ENCODE measurements around the gene LZTS2.
"Not testable (repeated sequence)": the region's sequence is repeated elsewhere in the genome, so short reads cannot be mapped to it uniquely, and the experiment has no call there.

Gene LZTS2

GRCh38 chr10:101033276-101033675 is 33.7 kb downstream of the LZTS2 start:
- DNase-seq (ENCODE audit: low spot score): no peak

- DNase-seq (ENCODE audit: low spot score): not testable (repeated sequence)
Measured at GRCh38 chr10:101034404-101034803, 34.8 kb downstream of the LZTS2 start.

DNA sequence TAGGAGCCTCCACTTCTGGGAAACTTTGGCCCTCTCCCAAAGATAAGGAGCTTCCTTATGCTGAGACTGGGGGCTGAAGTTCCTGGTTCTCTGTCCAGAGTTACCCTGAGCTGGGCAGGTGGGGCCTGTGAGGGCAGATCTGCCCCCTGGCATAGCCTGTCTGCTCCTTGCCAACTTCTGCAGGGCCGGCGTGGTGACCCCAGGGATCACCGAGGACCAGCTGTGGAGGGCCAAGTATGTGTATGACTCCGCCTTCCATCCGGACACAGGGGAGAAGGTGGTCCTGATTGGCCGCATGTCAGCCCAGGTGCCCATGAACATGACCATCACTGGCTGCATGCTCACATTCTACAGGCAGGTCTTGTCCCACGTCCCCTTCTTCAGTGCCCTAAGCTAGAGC is 35.7 kb downstream of the LZTS2 start:
- DNase-seq (ENCODE audit: low spot score): no peak

GRCh38 chr10:101035916-101036702 is 36.5 kb downstream of the LZTS2 start:
- DNase-seq (ENCODE audit: low spot score): no peak

GRCh38 chr10:101036726-101037125 is 37.1 kb downstream of the LZTS2 start:
- no peak for DNase-seq (ENCODE audit: low spot score)

- DNase-seq (ENCODE audit: low spot score): no peak
Measured at GRCh38 chr10:101038484-101038883, 38.9 kb downstream of the LZTS2 start.

DNA sequence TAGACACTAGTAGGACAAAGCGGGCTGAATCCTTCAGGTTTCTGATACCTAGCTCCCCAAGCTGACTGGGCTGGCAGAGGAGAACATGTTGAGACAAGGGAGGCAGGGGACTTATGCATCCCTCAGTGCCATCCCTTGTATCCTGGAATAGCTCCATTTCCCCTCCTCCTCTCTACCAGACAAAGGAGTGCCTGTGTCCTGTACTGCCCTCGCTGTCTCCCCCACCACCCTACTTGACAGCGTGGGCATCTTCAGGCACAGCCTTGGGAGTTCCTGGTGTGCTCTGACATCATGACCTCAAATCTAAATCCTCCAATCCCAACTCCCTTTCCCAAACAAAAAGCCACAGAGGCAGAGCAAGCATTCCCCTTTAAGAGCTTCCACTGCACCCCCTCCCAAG is 40.5 kb downstream of the LZTS2 start:
- DNase-seq (ENCODE audit: low spot score): no peak

GRCh38 chr10:101040851-101041250 is 41.2 kb downstream of the LZTS2 start:
- no peak for DNase-seq (ENCODE audit: low spot score)

- peak; percentile 76 for DNase-seq (ENCODE audit: low spot score)
Measured at GRCh38 chr10:101041252-101041761, 41.7 kb downstream of the LZTS2 start.

- no peak for DNase-seq (ENCODE audit: low spot score)
Measured at GRCh38 chr10:101042118-101042517, 42.5 kb downstream of the LZTS2 start.

DNA sequence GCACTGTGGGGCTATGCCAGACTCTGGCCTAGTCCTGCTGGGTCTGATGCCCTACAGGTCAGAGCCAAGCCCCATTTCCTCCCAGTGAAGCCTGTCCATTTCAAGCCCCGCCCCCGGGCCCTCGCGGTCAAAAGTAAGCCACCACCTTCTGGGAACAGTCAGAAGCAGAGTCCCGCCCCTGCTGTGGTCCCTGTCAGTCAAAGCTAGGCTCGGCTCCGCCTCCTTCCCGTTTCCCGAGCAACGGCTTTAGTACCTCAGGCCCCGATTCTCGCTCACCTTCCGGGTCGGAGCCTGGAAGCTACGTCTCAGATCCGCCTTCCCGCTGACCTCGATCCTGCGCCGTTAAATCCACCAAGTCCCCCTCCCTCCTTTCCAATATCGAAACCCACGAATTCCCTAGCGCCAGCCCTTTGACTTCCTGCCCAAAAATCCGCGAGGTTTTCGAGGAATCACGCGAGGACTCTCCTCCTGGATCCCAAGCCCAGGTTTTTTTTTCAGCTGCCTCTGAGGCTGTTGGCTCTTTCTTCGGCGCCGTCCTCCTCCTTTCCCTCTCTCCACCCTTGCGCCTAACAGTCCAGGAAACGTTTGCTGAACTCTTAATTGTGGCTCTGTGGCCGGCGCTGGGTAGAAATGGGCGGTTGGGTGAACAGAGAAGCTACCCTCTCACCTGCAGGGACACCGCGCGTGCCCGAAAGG is 43.2 kb downstream of the LZTS2 start:
- DNase-seq (ENCODE audit: low spot score): peak; percentile 84

GRCh38 chr10:101043363-101043707 is 43.7 kb downstream of the LZTS2 start:
- DNase-seq (ENCODE audit: low spot score): no peak

DNA sequence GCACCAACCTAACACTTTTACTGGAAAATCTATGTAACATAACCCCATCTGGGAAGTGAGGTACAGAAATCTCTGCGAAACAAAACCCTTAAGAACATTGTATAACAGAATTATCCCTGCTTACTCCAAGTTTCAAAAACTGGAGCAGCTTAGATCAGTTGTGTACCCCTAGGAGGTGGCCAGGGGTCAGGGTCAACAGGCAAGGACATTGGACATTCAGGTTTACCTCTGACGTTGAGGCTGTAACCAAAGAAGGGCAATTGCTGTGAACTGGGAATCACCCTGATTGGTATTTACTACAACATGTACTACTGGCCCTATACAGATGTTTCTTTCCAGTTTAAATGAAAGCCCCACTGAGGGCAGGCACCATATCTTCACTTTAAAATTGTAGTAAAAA is 44.5 kb downstream of the LZTS2 start:
- DNase-seq (ENCODE audit: low spot score): no peak

GRCh38 chr10:101046332-101047238 is 47.0 kb downstream of the LZTS2 start:
- DNase-seq (ENCODE audit: low spot score): no peak

GRCh38 chr10:101047268-101047667 is 47.7 kb downstream of the LZTS2 start:
- DNase-seq (ENCODE audit: low spot score): no peak

DNA sequence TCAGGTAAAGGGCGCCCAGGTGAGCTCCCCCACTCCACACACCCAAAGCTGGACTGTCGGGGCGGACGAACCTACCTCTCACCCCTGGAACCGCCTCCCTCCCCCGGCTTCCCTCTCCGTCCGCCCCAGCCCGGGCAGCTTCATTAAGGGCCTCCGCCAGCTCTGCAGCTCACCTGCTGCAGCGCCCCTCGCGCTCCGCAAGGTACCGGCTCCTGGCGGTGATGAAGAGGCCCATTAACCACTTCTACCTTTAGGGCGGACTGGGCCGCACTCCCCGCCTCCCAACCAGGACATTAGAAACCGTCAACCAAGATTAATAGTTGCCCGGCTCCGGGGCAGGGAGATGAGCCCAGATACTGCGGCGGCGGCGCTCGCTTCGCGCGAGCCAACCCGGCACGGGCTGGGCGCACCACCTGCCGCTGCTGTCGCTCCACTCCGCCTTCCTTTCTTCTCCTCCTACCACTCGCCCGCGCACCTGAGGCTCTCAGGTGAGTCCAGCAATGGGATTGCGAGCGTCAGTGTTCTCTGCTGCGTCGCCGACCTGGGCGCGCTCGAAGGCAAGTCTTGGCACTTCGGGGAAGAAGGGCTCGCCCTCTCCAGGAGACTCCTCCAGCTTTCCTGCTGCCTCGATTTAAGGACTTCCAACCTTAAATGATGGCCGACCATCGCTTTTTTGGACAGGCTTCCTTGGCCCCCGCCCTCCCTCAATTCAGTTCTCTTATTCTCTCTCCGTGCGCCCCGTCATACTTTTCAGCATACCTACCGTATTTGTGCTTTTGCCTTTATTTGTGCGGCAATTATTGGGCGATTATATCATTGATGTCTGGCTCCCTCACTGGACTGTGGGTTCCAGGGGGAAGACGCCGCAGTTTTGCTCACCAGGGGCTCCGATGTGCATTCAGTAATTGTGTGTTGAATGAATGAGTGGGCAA is 48.6 kb downstream of the LZTS2 start:
- DNase-seq (ENCODE audit: low spot score): no peak

DNA sequence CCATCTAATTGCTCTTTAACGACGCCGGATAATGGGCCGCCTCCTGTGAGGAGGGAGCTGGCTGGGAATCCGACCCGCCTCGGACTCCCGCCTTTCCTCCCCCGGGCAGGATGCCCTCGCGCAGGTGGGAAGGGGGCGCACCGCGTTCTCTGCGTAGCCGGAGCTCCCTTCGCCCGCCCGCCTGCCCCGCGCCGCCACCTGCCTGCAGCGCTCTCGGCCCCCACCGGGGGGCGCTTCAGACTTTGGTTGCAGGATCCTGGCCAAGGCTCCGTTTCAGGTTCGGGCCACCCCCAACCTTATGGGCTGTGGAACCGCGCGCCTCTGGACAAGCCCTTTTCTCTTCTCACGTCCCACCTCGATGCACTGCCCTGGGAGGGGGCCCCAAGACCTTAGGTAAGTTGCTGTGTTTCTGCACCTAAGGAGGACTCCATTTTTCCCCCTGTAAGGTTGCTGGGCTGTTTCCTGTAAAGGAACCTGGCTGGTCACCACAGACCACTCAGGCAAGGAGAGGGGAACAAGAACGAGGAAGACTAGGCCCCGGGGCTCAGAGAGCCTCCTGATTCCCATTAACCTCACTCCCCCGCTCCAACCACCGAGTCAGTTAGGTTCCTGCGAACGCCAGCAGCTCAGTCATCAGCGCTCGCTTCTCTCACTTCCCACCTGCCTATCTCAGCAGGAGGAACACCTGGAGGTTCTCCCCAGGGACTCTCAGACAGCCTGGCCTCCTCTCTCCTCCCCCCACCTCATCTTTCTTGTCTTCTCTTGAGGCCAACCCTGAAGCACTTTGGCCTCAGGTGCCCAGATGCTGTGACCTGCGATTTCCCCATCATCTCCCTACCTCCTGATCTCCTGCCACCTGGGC is 50.8 kb downstream of the LZTS2 start:
- peak; percentile 63 for DNase-seq (ENCODE audit: low spot score)

DNA sequence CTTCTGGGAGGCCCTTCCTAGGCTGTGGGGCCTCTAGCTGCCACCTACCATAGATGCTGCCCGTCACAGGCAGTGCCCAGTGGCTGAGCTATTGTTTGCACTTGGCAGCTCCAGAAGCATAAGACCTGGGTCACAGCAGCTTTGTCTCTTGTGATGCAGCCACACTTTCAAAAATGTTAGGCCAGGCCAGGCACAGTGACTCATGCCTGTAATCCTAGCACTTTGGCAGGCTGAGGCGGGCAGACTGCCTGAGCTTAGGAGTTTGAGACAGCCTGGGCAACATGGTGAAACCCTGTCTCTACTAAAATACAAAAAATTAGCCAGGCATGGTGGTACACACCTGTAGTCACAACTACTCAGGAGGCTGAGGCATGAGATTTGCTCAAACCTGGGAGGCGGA is 52.7 kb downstream of the LZTS2 start:
- DNase-seq (ENCODE audit: low spot score): no peak

DNA sequence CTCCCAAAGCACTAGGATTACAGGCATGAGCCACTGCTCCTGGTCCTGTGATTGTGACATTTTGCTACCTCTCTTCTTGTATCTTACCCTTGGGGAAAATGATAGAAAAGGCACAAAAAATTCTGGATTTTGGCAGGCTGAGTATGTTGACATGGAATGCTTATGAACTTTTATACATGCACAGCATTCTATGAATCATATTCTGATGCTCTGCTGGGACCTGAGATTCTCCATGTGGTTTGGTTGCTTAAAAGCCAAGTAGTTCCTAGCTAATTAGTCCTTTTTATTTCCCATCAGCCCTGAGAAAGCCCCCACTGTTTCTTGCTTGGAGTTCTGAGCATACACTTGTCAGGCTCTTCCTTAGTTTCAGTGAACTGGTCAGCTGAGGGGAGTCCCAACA is 53.9 kb downstream of the LZTS2 start:
- no peak for DNase-seq (ENCODE audit: low spot score)

DNA sequence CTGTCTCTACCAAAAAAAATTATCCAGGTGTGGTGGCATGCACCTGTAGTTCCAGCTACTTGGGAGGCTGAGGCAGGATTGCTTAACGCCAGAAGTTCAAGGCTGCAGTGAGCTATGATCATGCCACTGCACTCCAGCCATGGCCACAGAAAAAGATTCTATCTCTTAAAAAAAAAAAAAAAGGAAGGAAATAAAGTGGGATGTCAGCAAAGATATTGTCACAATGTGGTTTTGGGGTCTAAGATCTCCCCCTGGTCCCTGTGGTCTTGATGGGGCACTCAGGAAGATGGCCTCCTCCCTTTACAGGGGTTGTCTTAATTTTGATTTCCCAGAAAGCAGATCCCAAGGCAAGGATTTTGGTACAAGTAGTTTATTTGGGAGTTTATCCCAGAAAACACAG is 54.7 kb downstream of the LZTS2 start:
- DNase-seq (ENCODE audit: low spot score): no peak

Measured in CD4-positive, alpha-beta T cell treated with Interleukin-6 at 100 ng/mL for 8 hours (primary cell).